Stimulated activated CD4-positive, alpha-beta T cell treated with anti-CD3 and anti-CD28 coated beads, Interleukin-15, amount 100 ng/mL, for 24 hours (primary cell): ENCODE results near the gene HEPN1.
A peak's percentile ranks its signal among the peaks of the same experiment; 100 is the strongest.
"Not testable (repeated sequence)": the region's sequence is repeated elsewhere in the genome, so short reads cannot be mapped to it uniquely, and the experiment has no call there.

Experiments used
- DNase-seq: peaks from one replicate; pipeline ENCODE4 v3.0.0-alpha.2; 2020

HEPN1 gene

GRCh38 chr11:124944565-124944964 is 25.5 kb downstream of the HEPN1 start:
- no peak for DNase-seq

DNA sequence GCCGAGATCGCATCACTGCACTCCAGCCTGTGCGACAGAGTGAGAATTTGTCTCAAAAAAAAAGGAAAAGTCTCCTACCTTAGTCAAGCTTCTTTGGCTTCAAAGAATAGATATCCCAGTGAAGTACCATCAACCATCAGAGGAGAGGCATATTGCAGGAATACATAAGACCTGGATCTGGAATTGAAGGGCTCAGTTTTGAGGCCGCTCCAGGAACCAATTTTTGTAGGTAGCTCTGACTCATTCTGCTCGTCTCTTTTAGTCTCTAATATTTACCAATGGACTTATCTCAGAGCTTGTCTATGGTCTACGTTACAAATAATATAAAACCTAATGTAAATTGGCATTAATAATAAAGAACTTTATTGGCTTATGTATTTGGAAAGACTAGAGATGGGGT is 26.8 kb downstream of the HEPN1 start:
- no peak for DNase-seq

- DNase-seq = no peak
Observed at GRCh38 chr11:124946735-124947141, 27.7 kb downstream of the HEPN1 start.

DNA sequence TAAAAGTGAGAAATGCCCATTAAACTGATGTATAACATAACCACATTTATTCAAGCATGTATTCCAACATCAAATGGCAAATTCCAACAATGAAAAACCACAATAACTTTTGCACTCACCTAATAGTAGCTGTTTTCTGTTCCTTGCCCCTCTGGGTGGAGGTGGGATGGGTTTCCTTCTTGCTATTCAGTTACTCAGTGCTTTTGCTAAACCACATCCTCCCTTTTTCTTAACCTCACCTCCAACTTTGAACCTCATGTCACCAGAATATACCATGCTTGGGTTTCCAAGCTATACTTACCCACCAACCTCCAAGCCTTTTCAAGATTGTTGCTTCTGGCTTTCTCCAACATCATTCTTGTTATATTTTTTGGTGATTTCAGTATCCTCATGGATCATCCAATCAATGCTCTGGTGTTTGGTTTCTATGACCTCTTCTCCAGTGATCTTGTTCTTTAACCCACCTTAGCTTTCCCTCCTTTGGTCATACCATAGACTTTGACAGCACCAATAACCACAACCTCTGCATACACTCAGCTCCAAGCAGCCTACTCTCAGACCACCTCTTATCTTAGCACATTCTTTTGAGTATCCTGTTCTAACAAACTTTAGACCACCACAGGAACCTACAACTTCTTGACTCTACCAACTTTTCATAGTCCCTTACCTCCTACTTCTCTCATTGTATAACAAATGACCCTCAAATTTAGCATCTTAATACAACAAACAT is 31.7 kb downstream of the HEPN1 start:
- no peak for DNase-seq

- DNase-seq = no peak
Observed at GRCh38 chr11:124951341-124951740, 32.3 kb downstream of the HEPN1 start.

DNA sequence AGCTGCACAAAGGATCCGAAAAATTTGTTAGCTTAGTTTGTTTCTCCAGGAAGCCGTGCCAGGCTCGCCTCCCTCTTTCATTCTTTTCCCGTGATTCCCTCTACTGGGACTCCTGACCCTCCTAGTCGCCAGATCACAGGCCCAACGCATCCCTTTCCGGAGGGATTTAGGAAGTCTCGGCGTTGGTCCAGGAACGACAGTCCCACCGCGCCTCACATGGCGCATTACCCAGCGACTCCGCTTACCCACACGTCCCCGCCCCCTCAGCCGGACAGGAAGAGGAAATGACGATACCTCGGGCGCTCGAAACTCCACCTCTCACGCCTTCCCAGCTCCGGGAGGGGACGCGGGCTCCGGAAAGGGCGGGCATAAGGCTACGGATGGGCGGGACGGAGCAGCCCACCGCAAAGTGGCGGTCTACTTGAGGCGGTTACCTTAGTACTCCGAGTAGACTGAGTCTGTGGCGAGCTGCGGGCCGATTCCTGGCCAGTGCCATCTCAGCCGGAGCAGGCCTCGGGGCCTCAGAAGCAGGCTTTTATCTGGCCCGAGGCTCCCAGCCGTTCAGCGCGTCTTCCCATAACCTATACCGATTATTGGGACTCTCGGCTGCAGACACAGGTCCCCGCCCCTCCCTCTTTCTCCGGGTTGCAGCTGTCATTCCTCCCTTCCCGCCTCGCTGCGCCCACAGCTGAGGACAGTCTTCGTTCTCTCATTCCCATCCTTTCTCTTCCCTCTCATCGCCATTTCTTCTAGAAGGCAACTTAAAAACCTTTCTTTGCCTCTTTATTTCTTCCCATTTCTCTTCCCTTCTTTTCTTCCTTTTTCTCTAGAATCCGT is 34.9 kb downstream of the HEPN1 start, which contains the start of gene CCDC15:
CCDC15 (plus strand) TSS at position 450 of the 837 bp plus-strand sequence. CDS start 531 bp downstream, outside the sequence.
- peak; percentile 98 for DNase-seq

- DNase-seq = no peak
Observed at GRCh38 chr11:124954590-124954955, 35.5 kb downstream of the HEPN1 start.

GRCh38 chr11:124955035-124955434 is 36.0 kb downstream of the HEPN1 start:
- DNase-seq = no peak

- no peak for DNase-seq
Observed at GRCh38 chr11:124961972-124962609, 43.0 kb downstream of the HEPN1 start.

GRCh38 chr11:124968197-124968596 is 49.1 kb downstream of the HEPN1 start:
- DNase-seq = not testable (repeated sequence)
